HCT116 (cell line): Measurements from ENCODE around the gene ERC2. TPM values are rescaled to one million over a fixed set of nuclear protein-coding genes. Genes with fewer than 3 reads are reported as not detected.

Experiments used
- ATAC-seq: fragments of 200-7000 bp; cut with Tn5 transposase; 2 replicates; pipeline ENCODE4 v1.9.1; 2020; ENCODE audit warnings: mild to moderate bottlenecking, moderate library complexity
- BruUV-seq: library from RNA; stranded (reverse); fragments of 400-500 nt; replicated peaks from 2 replicates; lab custom pipeline; 2021; lab: Mats Ljungman, UMichigan
- CTCF ChIA-PET: fragments of 300-600 bp; sonication (Branson Sonifier 250); formaldehyde crosslinking; loops from one replicate; lab custom pipeline; 2021; ENCODE audit warnings: antibody characterized with exemption; lab: Charles Lee
- POLR2A ChIA-PET: fragments of 300-600, 350-600 bp; sonication (Branson Sonifier 250); formaldehyde crosslinking; loops from one replicate; lab custom pipeline; 2021; ENCODE audit warnings: antibody characterized with exemption; lab: Charles Lee
- RAD21 ChIA-PET, 2 experiments: fragments of 300-600 bp; sonication (Branson Sonifier 250); formaldehyde crosslinking; loops; one replicate each; lab custom pipeline; 2023; ENCODE audit warnings: low total read pairs in 2 of 2; ENCODE audit not compliant: uncharacterized antibody in 2 of 2, unreplicated experiment in 2 of 2, low non-redundant PET in 1 of 2; lab: Charles Lee
- DNase-seq: peaks from one replicate; pipeline ENCODE4 v3.0.0-alpha.2; 2010; ENCODE audit warnings: low read depth, low spot score
- H2AFZ ChIP-seq: fragments of 200-600 bp; shearing (Covaris generic), sonication (generic); 2 replicates; pipeline ENCODE4 v1.6.1; 2017; ENCODE audit warnings: low read depth, mixed run types, mixed read lengths, antibody characterized with exemption, low read length; ENCODE audit not compliant: poor library complexity, severe bottlenecking
- H3K27ac ChIP-seq: 2 replicates; pipeline ENCODE4 v1.5.1; 2012; ENCODE audit warnings: low read depth, low read length
- H3K27me3 ChIP-seq: fragments of 200-600 bp; sonication (generic); 2 replicates; pipeline ENCODE4 v1.6.1; 2016; ENCODE audit warnings: mixed run types, low read length, mixed read lengths; ENCODE audit not compliant: insufficient read depth
- H3K36me3 ChIP-seq, 2 experiments: fragments of 200-500 bp in 1 of 2; fragments of 200-600 bp in 1 of 2; sonication (Bioruptor generic) in 1 of 2; sonication (generic) in 1 of 2; 2 replicates each; pipeline versions ENCODE4 v1.5.1 to v1.6.1; 2014 to 2016; ENCODE audit warnings: low read length in 2 of 2, inconsistent platforms in 1 of 2, mixed read lengths in 1 of 2, mixed run types in 1 of 2; ENCODE audit not compliant: insufficient read depth in 2 of 2, control insufficient read depth in 1 of 2
- H3K4me1 ChIP-seq, 2 experiments: fragments of 200-600 bp in 1 of 2; sonication (generic) in 1 of 2; 2 replicates each; pipeline versions ENCODE4 v1.5.1 to v1.6.1; 2012 to 2017; ENCODE audit warnings: low read length in 2 of 2, inconsistent platforms in 1 of 2, mild to moderate bottlenecking in 1 of 2, mixed read lengths in 1 of 2, mixed run types in 1 of 2, moderate library complexity in 1 of 2; ENCODE audit not compliant: insufficient read depth in 2 of 2, control insufficient read depth in 1 of 2
- H3K4me2 ChIP-seq: fragments of 200-600 bp; sonication (generic); 2 replicates; pipeline ENCODE4 v1.6.1; 2017; ENCODE audit warnings: mixed run types, low read length, mixed read lengths
- H3K4me3 ChIP-seq, 2 experiments: fragments of 200-600 bp in 1 of 2; sonication (generic) in 1 of 2; replicated peaks in 1 of 2; 2 replicates each; pipeline ENCODE4 v1.5.1; 2011 to 2016; ENCODE audit warnings: low read length in 2 of 2, control low read depth in 1 of 2, low read depth in 1 of 2, mild to moderate bottlenecking in 1 of 2, mixed read lengths in 1 of 2, mixed run types in 1 of 2
- H3K79me2 ChIP-seq: fragments of 200-600 bp; sonication (generic); 2 replicates; pipeline ENCODE4 v1.6.1; 2017; ENCODE audit warnings: mild to moderate bottlenecking, mixed run types, low read length, moderate library complexity, mixed read lengths; ENCODE audit not compliant: insufficient read depth
- H3K9ac ChIP-seq: fragments of 200-600 bp; sonication (generic); 2 replicates; pipeline ENCODE4 v1.6.1; 2016; ENCODE audit warnings: low read length, mixed read lengths
- H3K9me2 ChIP-seq: fragments of 200-600 bp; sonication (generic), shearing (Covaris generic); 2 replicates; pipeline ENCODE4 v1.6.1; 2017; ENCODE audit warnings: mixed run types, mild to moderate bottlenecking, moderate library complexity; ENCODE audit not compliant: insufficient read depth
- H3K9me3 ChIP-seq, 2 experiments: fragments of 200-500 bp in 1 of 2; fragments of 200-600 bp in 1 of 2; sonication (Bioruptor generic) in 1 of 2; sonication (generic) in 1 of 2; 2 replicates each; pipeline ENCODE4 v1.6.1; 2014 to 2017; ENCODE audit warnings: low read length in 2 of 2, mixed read lengths in 2 of 2, inconsistent platforms in 1 of 2, low read depth in 1 of 2, mild to moderate bottlenecking in 1 of 2, mixed run types in 1 of 2, moderate library complexity in 1 of 2; ENCODE audit not compliant: control insufficient read depth in 1 of 2, insufficient read depth in 1 of 2
- H4K20me1 ChIP-seq: fragments of 200-600 bp; sonication (generic), shearing (Covaris generic); 2 replicates; pipeline ENCODE4 v1.6.1; 2017; ENCODE audit warnings: mixed run types, mild to moderate bottlenecking, moderate library complexity; ENCODE audit not compliant: insufficient read depth
- CBX3 ChIP-seq: IDR thresholded peaks from 2 replicates; pipeline ENCODE4 v1.6.1; 2012; ENCODE audit warnings: low read depth
- JUND ChIP-seq: IDR thresholded peaks from 2 replicates; pipeline ENCODE4 v1.6.1; 2012
- RAD21 ChIP-seq: IDR thresholded peaks from 2 replicates; pipeline ENCODE4 v1.6.1; 2012; ENCODE audit warnings: low read depth, mild to moderate bottlenecking
- YY1 ChIP-seq: IDR thresholded peaks from 2 replicates; pipeline ENCODE4 v1.6.1; 2011; ENCODE audit warnings: low read length, low read depth, moderate library complexity, mild to moderate bottlenecking; ENCODE audit not compliant: insufficient replicate concordance; ENCODE audit errors: extremely low read depth
- ZNF274 ChIP-seq: fragments of 200-500 bp; sonication (Bioruptor generic); IDR thresholded peaks from 2 replicates; pipeline ENCODE4 v1.6.1; 2014; ENCODE audit warnings: mild to moderate bottlenecking, low read depth, low read length, inconsistent platforms
- intact Hi-C: fragments of 100-400 bp; cut with micrococcal nuclease; formaldehyde crosslinking; loops from 2 replicates; pipeline ENCODE4 v1.10.0; 2022
- total RNA-seq: library from RNA; stranded (reverse); gene quantifications from one replicate; pipeline ENCODE4 v1.2.1, GENCODE V29; 2021; ENCODE audit not compliant: unreplicated experiment
- TF ChIP-seq, protein P1 (sequence below): IDR thresholded peaks from 2 replicates; pipeline ENCODE4 v1.6.1; 2012
- TF ChIP-seq, protein P2 (sequence below): IDR thresholded peaks from 2 replicates; pipeline ENCODE4 v1.6.1; 2012
- TF ChIP-seq, protein P3 (sequence below), 3 experiments: fragments of 200-600 bp in 1 of 3; sonication (generic) in 1 of 3; IDR thresholded peaks in 2 of 3; conservative IDR thresholded peaks in 1 of 3; 2 replicates each; pipeline ENCODE4 v1.5.1; 2012 to 2017; ENCODE audit warnings: low read depth in 2 of 3, low read length in 2 of 3, antibody characterized with exemption in 1 of 3, borderline replicate concordance in 1 of 3, control low read depth in 1 of 3, mild to moderate bottlenecking in 1 of 3, mixed read lengths in 1 of 3, mixed run types in 1 of 3, moderate library complexity in 1 of 3; ENCODE audit not compliant: insufficient read depth in 1 of 3
- TF ChIP-seq, protein P4 (sequence below): IDR thresholded peaks from 2 replicates; pipeline ENCODE4 v1.6.1; 2011; ENCODE audit warnings: mild to moderate bottlenecking, low read length, moderate library complexity; ENCODE audit not compliant: insufficient replicate concordance; ENCODE audit errors: extremely low read depth
- TF ChIP-seq, protein P5 (sequence below): IDR thresholded peaks from 2 replicates; pipeline ENCODE4 v1.6.1; 2012; ENCODE audit warnings: low read depth

Gene ERC2
- total RNA-seq, 1 experiment from 2014 or later: not detected

DNA sequence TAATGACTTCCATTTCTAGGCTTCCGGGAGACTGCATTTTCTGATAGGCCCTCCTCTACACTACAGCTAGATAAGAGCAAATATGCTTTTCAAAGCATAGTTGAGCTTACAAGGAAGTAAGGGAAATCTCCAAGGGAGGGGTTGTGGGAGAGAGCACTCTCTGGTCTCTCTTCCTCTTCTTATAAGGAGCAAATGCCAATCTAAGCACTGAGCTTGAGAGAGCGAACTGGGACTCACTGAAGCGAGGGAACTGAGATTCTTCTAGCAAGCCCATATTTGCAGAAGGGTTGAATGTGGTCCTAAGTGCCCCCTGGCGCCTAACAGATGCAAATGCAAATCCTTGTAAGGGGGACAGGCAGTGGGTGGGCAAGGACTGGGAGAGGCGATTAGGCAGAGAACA is 164.8 kb downstream of the ERC2 start:
- TF ChIP-seq YY1 (no peak), RAD21 (peak; percentile 47), CBX3 (no peak)
- TF ChIP-seq, protein P1, sequence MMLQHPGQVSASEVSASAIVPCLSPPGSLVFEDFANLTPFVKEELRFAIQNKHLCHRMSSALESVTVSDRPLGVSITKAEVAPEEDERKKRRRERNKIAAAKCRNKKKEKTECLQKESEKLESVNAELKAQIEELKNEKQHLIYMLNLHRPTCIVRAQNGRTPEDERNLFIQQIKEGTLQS: no peak
- TF ChIP-seq, protein P2, sequence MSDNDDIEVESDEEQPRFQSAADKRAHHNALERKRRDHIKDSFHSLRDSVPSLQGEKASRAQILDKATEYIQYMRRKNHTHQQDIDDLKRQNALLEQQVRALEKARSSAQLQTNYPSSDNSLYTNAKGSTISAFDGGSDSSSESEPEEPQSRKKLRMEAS: no peak
- TF ChIP-seq, protein P3, sequence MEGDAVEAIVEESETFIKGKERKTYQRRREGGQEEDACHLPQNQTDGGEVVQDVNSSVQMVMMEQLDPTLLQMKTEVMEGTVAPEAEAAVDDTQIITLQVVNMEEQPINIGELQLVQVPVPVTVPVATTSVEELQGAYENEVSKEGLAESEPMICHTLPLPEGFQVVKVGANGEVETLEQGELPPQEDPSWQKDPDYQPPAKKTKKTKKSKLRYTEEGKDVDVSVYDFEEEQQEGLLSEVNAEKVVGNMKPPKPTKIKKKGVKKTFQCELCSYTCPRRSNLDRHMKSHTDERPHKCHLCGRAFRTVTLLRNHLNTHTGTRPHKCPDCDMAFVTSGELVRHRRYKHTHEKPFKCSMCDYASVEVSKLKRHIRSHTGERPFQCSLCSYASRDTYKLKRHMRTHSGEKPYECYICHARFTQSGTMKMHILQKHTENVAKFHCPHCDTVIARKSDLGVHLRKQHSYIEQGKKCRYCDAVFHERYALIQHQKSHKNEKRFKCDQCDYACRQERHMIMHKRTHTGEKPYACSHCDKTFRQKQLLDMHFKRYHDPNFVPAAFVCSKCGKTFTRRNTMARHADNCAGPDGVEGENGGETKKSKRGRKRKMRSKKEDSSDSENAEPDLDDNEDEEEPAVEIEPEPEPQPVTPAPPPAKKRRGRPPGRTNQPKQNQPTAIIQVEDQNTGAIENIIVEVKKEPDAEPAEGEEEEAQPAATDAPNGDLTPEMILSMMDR (IDR thresholded peaks at IDR 0.05 in 2 of 3, conservative IDR thresholded peaks at IDR 0.05 in 1 of 3; ENCODE audit: borderline replicate concordance in 1 of 3, insufficient read depth in 1 of 3, low read depth in 2 of 3, low read length in 2 of 3): peak in 2 of 3 experiments; percentile 73 to 76; a peak in 4 of 6 replicates
- Histone ChIP-seq H3K4me3 (no peak overlapping the region), H3K9ac (no peak overlapping the region), H4K20me1 (no peaks in the 10 kb centered on the region), H3K79me2 (no peaks in the 10 kb centered on the region), H2AFZ (no peak overlapping the region), H3K9me2 (no peaks in the 10 kb centered on the region), H3K27ac (no peak overlapping the region), H3K4me2 (no peak overlapping the region), H3K27me3 (0 out of 2 replicates have a peak, but pooled peaks cover 8% of the 10 kb centered on the region), H3K9me3 (no peaks in the 10 kb centered on the region), H3K4me1 (no peaks in the 10 kb centered on the region), H3K36me3 (no peaks in the 10 kb centered on the region)
- peak; percentile 83 for ATAC-seq
- intact Hi-C loops: loop anchor here (2.0 to 5.0 kb wide), 3 partner anchors 1451 to 1875 kb away; no protein-coding TSS in a partner anchor
- no TSS peak for BruUV-seq
- DNase-seq: peak; percentile 15
- ChIA-PET POLR2A (no interaction called here), RAD21 (no interaction called here), CTCF (interaction anchor here (1.3 kb wide), 1 partner anchor 1473 kb away, joined by 4 read pairs; no protein-coding TSS in a partner anchor)

DNA sequence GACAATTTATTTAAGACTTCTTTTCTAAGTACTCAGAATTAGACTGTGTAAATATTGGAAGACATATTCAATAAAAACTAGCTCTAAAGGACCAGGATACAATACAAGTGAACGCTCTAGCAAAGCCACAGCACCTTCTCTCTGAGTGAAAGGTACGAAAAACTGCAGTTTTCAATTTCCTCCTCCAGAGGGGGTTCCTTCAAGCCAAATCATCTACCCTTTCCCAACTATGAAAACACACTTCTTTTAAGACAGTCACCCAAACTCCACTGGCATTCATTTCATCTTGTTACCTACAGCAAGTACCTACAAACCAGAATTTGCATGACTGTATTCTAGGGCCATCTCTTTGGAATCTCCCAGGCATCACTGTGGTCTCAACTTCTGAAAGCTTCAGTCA is 165.8 kb downstream of the ERC2 start:
- RAD21 ChIA-PET: no interaction called here
- H3K36me3 ChIP-seq: no peaks in the 10 kb centered on the region
- H3K9me2 ChIP-seq: no peaks in the 10 kb centered on the region
- H3K79me2 ChIP-seq: no peaks in the 10 kb centered on the region
- CTCF ChIA-PET: no interaction called here
- no peak overlapping the region for H3K4me3 ChIP-seq
- no peak overlapping the region for H2AFZ ChIP-seq
- H3K4me1 ChIP-seq: no peaks in the 10 kb centered on the region
- DNase-seq: no peak
- peak; percentile 74 for ATAC-seq
- no peak overlapping the region for H3K9ac ChIP-seq
- no peaks in the 10 kb centered on the region for H3K9me3 ChIP-seq
- no peaks in the 10 kb centered on the region for H4K20me1 ChIP-seq
- intact Hi-C loops: loop anchor here (2.0 to 5.0 kb wide), 3 partner anchors 1450 to 1874 kb away; no protein-coding TSS in a partner anchor
- H3K27me3 ChIP-seq: 0 out of 2 replicates have a peak, but pooled peaks cover 6% of the 10 kb centered on the region
- no TSS peak for BruUV-seq
- POLR2A ChIA-PET: no interaction called here
- no peak overlapping the region for H3K4me2 ChIP-seq
- H3K27ac ChIP-seq: no peak overlapping the region
- TF ChIP-seq, protein P4, sequence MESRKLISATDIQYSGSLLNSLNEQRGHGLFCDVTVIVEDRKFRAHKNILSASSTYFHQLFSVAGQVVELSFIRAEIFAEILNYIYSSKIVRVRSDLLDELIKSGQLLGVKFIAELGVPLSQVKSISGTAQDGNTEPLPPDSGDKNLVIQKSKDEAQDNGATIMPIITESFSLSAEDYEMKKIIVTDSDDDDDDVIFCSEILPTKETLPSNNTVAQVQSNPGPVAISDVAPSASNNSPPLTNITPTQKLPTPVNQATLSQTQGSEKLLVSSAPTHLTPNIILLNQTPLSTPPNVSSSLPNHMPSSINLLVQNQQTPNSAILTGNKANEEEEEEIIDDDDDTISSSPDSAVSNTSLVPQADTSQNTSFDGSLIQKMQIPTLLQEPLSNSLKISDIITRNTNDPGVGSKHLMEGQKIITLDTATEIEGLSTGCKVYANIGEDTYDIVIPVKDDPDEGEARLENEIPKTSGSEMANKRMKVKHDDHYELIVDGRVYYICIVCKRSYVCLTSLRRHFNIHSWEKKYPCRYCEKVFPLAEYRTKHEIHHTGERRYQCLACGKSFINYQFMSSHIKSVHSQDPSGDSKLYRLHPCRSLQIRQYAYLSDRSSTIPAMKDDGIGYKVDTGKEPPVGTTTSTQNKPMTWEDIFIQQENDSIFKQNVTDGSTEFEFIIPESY: no peak
- TF ChIP-seq JUND (no peak), ZNF274 (no peak)
- TF ChIP-seq, protein P5, sequence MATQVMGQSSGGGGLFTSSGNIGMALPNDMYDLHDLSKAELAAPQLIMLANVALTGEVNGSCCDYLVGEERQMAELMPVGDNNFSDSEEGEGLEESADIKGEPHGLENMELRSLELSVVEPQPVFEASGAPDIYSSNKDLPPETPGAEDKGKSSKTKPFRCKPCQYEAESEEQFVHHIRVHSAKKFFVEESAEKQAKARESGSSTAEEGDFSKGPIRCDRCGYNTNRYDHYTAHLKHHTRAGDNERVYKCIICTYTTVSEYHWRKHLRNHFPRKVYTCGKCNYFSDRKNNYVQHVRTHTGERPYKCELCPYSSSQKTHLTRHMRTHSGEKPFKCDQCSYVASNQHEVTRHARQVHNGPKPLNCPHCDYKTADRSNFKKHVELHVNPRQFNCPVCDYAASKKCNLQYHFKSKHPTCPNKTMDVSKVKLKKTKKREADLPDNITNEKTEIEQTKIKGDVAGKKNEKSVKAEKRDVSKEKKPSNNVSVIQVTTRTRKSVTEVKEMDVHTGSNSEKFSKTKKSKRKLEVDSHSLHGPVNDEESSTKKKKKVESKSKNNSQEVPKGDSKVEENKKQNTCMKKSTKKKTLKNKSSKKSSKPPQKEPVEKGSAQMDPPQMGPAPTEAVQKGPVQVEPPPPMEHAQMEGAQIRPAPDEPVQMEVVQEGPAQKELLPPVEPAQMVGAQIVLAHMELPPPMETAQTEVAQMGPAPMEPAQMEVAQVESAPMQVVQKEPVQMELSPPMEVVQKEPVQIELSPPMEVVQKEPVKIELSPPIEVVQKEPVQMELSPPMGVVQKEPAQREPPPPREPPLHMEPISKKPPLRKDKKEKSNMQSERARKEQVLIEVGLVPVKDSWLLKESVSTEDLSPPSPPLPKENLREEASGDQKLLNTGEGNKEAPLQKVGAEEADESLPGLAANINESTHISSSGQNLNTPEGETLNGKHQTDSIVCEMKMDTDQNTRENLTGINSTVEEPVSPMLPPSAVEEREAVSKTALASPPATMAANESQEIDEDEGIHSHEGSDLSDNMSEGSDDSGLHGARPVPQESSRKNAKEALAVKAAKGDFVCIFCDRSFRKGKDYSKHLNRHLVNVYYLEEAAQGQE: no peak
